Breast epithelium (tissue), 3 donors: ENCODE data around the gene CMSS1.

Experiments
- POLR2AphosphoS5 ChIP-seq, 3 donors: sonication (generic); formaldehyde crosslinking; IDR thresholded peaks; one replicate each; pipeline ENCODE4 v1.6.1; 2017; ENCODE audit warnings: antibody characterized with exemption in 3 of 3
- TF ChIP-seq, protein P1 (sequence below), 3 donors: fragments of 450-650 bp; IDR thresholded peaks; one replicate each; pipeline ENCODE4 v1.5.1; 2016 to 2017; ENCODE audit warnings: antibody characterized with exemption in 3 of 3, mild to moderate bottlenecking in 3 of 3, moderate library complexity in 3 of 3

DNA sequence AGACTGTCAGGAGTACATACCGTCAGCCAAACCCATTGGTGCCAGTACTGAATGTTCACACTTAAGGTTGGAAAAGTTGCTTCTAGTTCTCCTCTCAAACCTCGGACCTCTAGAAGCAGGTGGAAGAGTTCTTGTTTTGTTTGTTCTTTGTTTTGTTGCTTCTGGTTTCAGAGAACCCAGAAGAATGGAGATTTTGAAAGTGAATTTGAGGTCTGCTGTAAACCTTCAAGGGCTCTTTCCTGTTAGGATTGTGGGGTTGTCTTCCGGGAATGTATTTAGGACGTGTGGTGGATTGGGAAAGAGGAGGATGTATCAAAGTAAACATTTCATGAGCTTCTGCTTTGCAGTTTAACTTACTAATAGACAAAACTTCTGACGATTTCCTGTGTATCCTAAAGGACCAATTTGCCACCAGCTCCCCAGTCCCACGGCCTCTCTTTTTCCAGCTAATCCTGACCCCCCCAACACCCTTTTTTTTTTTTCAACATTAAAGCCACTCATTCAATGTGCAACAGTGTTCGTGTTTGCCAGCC, 246.3 kb downstream of the CMSS1 start:
- TF ChIP-seq, protein P1, sequence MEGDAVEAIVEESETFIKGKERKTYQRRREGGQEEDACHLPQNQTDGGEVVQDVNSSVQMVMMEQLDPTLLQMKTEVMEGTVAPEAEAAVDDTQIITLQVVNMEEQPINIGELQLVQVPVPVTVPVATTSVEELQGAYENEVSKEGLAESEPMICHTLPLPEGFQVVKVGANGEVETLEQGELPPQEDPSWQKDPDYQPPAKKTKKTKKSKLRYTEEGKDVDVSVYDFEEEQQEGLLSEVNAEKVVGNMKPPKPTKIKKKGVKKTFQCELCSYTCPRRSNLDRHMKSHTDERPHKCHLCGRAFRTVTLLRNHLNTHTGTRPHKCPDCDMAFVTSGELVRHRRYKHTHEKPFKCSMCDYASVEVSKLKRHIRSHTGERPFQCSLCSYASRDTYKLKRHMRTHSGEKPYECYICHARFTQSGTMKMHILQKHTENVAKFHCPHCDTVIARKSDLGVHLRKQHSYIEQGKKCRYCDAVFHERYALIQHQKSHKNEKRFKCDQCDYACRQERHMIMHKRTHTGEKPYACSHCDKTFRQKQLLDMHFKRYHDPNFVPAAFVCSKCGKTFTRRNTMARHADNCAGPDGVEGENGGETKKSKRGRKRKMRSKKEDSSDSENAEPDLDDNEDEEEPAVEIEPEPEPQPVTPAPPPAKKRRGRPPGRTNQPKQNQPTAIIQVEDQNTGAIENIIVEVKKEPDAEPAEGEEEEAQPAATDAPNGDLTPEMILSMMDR (IDR thresholded peaks at IDR 0.05), result no peak
- no peak for TF ChIP-seq POLR2AphosphoS5 (IDR thresholded peaks at IDR 0.05)
